Upper lobe of right lung (tissue), 1 donor: ENCODE data around the gene RSPRY1. TPM values are rescaled to one million over a fixed set of nuclear protein-coding genes. Genes with fewer than 3 reads are reported as not detected.

Experiments
- ATAC-seq: fragments of 200-7000 bp; cut with Tn5 transposase; one replicate; pipeline ENCODE4 v1.9.1; 2020; ENCODE audit warnings: mild to moderate bottlenecking, moderate library complexity
- DNase-seq: peaks from one replicate; pipeline ENCODE4 v3.0.0-alpha.2; 2020
- H3K27ac ChIP-seq: fragments of 200-600 bp; one replicate; pipeline ENCODE4 v1.8.0; 2022
- H3K27me3 ChIP-seq: fragments of 200-600 bp; one replicate; pipeline ENCODE4 v1.8.0; 2022; ENCODE audit warnings: mild to moderate bottlenecking
- H3K36me3 ChIP-seq: fragments of 200-600 bp; one replicate; pipeline ENCODE4 v1.8.0; 2022
- H3K4me1 ChIP-seq: fragments of 200-600 bp; one replicate; pipeline ENCODE4 v1.8.0; 2022
- H3K4me3 ChIP-seq: fragments of 200-600 bp; one replicate; pipeline ENCODE4 v1.8.0; 2022; ENCODE audit warnings: mild to moderate bottlenecking
- H3K9me3 ChIP-seq: fragments of 200-600 bp; one replicate; pipeline ENCODE4 v1.8.0; 2022
- intact Hi-C: fragments of 100-400 bp; cut with DNase I; formaldehyde crosslinking; loops from one replicate; pipeline ENCODE4 v1.11.0; 2022
- total RNA-seq: library from RNA; stranded (reverse); fragmentation: NEBNext Ultra II Directional; extraction: Animal tissue kit (Norgen Biotek cat#: 25700); gene quantifications from one replicate; pipeline ENCODE4 v1.2.1, GENCODE V29; 2021
- TF ChIP-seq, protein P1 (sequence below): fragments of 200-600 bp; IDR thresholded peaks from one replicate; pipeline ENCODE4 v1.8.0; 2022; ENCODE audit warnings: antibody characterized with exemption
- donor health status: DM: no; HTN: yes; CAD: no; lungs with severe emphysema.

The RSPRY1 gene
- total RNA-seq, 1 donor from 2014 or later = 36.2 TPM

GRCh38 chr16:57251352-57251751 lies 65.2 kb downstream of the RSPRY1 start:
- peak overlapping the region; percentile 63 for H3K27ac ChIP-seq
- DNase-seq (no peak), ATAC-seq (no peak)
- no peaks in the 10 kb centered on the region for H3K9me3 ChIP-seq
- H3K36me3 ChIP-seq = peaks cover 94% of the 10 kb centered on the region
- H3K4me3 ChIP-seq = no peak overlapping the region
- H3K4me1 ChIP-seq = peaks cover 7% of the 10 kb centered on the region
- no peaks in the 10 kb centered on the region for H3K27me3 ChIP-seq
- intact Hi-C loops = no loop called here
- TF ChIP-seq, protein P1, sequence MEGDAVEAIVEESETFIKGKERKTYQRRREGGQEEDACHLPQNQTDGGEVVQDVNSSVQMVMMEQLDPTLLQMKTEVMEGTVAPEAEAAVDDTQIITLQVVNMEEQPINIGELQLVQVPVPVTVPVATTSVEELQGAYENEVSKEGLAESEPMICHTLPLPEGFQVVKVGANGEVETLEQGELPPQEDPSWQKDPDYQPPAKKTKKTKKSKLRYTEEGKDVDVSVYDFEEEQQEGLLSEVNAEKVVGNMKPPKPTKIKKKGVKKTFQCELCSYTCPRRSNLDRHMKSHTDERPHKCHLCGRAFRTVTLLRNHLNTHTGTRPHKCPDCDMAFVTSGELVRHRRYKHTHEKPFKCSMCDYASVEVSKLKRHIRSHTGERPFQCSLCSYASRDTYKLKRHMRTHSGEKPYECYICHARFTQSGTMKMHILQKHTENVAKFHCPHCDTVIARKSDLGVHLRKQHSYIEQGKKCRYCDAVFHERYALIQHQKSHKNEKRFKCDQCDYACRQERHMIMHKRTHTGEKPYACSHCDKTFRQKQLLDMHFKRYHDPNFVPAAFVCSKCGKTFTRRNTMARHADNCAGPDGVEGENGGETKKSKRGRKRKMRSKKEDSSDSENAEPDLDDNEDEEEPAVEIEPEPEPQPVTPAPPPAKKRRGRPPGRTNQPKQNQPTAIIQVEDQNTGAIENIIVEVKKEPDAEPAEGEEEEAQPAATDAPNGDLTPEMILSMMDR = no peak

GRCh38 chr16:57252148-57252721 lies 66.1 kb downstream of the RSPRY1 start:
- TF ChIP-seq, protein P1 = no peak
- ATAC-seq (peak; percentile 89), DNase-seq (peak; percentile 85)
- Histone ChIP-seq H3K9me3 (no peaks in the 10 kb centered on the region), H3K27me3 (no peaks in the 10 kb centered on the region), H3K4me1 (peaks cover 7% of the 10 kb centered on the region), H3K27ac (peak overlapping the region; percentile 63), H3K4me3 (no peak overlapping the region), H3K36me3 (peaks cover 95% of the 10 kb centered on the region)
- intact Hi-C loops = no loop called here

- Histone ChIP-seq H3K4me3 (no peak overlapping the region), H3K36me3 (peaks cover 89% of the 10 kb centered on the region)
- ATAC-seq = no peak
These were observed 67.3 kb downstream of the RSPRY1 start for GRCh38 chr16:57253466-57253865.

GRCh38 chr16:57255686-57256415 lies 69.7 kb downstream of the RSPRY1 start:
- TF ChIP-seq, protein P1 = no peak
- Histone ChIP-seq H3K27ac (no peak overlapping the region), H3K4me3 (no peak overlapping the region), H3K27me3 (no peaks in the 10 kb centered on the region), H3K9me3 (no peaks in the 10 kb centered on the region), H3K36me3 (peaks cover 65% of the 10 kb centered on the region), H3K4me1 (peaks cover 17% of the 10 kb centered on the region)
- DNase-seq = no peak
- intact Hi-C loops = no loop called here
- no peak for ATAC-seq

More at GRCh38 chr16:57253466-57253865, 67.3 kb downstream of the RSPRY1 start:
- Histone ChIP-seq H3K4me1 (peaks cover 7% of the 10 kb centered on the region), H3K9me3 (no peaks in the 10 kb centered on the region), H3K27me3 (no peaks in the 10 kb centered on the region), H3K27ac (peak overlapping the region; percentile 36)
- intact Hi-C loops = no loop called here
- DNase-seq = no peak
- TF ChIP-seq, protein P1 = no peak

- Histone ChIP-seq H3K27ac (no peak overlapping the region), H3K27me3 (no peaks in the 10 kb centered on the region), H3K4me3 (no peak overlapping the region), H3K4me1 (peaks cover 15% of the 10 kb centered on the region), H3K9me3 (no peaks in the 10 kb centered on the region), H3K36me3 (peaks cover 56% of the 10 kb centered on the region)
- no peak for ATAC-seq
- DNase-seq = peak; percentile 52
- TF ChIP-seq, protein P1 = no peak
- intact Hi-C loops = no loop called here
These were observed 70.7 kb downstream of the RSPRY1 start for GRCh38 chr16:57256601-57257395.
